Measurements from ENCODE around the gene CKMT1A.
"Not testable (repeated sequence)": the region's sequence is repeated elsewhere in the genome, so short reads cannot be mapped to it uniquely, and the experiment has no call there.

The CKMT1A gene

GRCh38 chr15:43693148-43694022, at the start of gene CKMT1A:
CKMT1A (plus strand) TSS chr15:43693859; CDS start chr15:43694051, 192 bp downstream.
- DNase-seq = not testable (repeated sequence)

- DNase-seq = no peak
Measured at GRCh38 chr15:43648649-43649429, 44.8 kb upstream of the CKMT1A start, which contains the start of gene CATSPER2. CATSPER2 (minus strand) TSS chr15:43648844; CDS start chr15:43648061, 783 bp downstream.

- DNase-seq = not testable (repeated sequence)
Measured at GRCh38 chr15:43649430-43649926, 44.2 kb upstream of the CKMT1A start.

- DNase-seq = not testable (repeated sequence)
Measured at GRCh38 chr15:43659727-43660126, 33.9 kb upstream of the CKMT1A start.

GRCh38 chr15:43662293-43662692, 31.4 kb upstream of the CKMT1A start:
- DNase-seq = not testable (repeated sequence)

GRCh38 chr15:43663333-43663732, 30.3 kb upstream of the CKMT1A start:
- not testable (repeated sequence) for DNase-seq

GRCh38 chr15:43666177-43666576, 27.5 kb upstream of the CKMT1A start:
- not testable (repeated sequence) for DNase-seq

GRCh38 chr15:43674175-43674574, 19.5 kb upstream of the CKMT1A start:
- DNase-seq = not testable (repeated sequence)

GRCh38 chr15:43689604-43690301, 3.9 kb upstream of the CKMT1A start:
- DNase-seq = not testable (repeated sequence)

- DNase-seq = not testable (repeated sequence)
Measured at GRCh38 chr15:43692679-43693078, 980 bp upstream of the CKMT1A start.

- DNase-seq = no peak
Measured at GRCh38 chr15:43702174-43702573, 8.5 kb downstream of the CKMT1A start.

GRCh38 chr15:43702701-43703424, 9.2 kb downstream of the CKMT1A start:
- DNase-seq = no peak

- not testable (repeated sequence) for DNase-seq
Measured at GRCh38 chr15:43710431-43711131, 16.9 kb downstream of the CKMT1A start.

GRCh38 chr15:43723151-43723550, 29.5 kb downstream of the CKMT1A start:
- DNase-seq = no peak

- DNase-seq = not testable (repeated sequence)
Measured at GRCh38 chr15:43726306-43726705, 32.6 kb downstream of the CKMT1A start.

- not testable (repeated sequence) for DNase-seq
Measured at GRCh38 chr15:43728053-43728725, 34.5 kb downstream of the CKMT1A start.

GRCh38 chr15:43735416-43735815, 41.8 kb downstream of the CKMT1A start:
- DNase-seq = no peak

GRCh38 chr15:43746245-43746902, 52.7 kb downstream of the CKMT1A start, which contains the start of gene PDIA3:
PDIA3 (plus strand) TSS chr15:43746438; CDS start chr15:43746540, 102 bp downstream.
- peak; percentile 86 for DNase-seq

GRCh38 chr15:43746903-43747309, 53.2 kb downstream of the CKMT1A start:
- peak; percentile 32 for DNase-seq

- no peak for DNase-seq
Measured at GRCh38 chr15:43748376-43748775, 54.7 kb downstream of the CKMT1A start.
